HG03457 (cell line): ENCODE results near the gene KRT7.

ENCODE experiments used
- ATAC-seq: cut with Tn5 transposase; IDR thresholded peaks from one replicate; pipeline ENCODE4 v1.9.1; 2021; ENCODE audit warnings: moderate number of reproducible peaks; ENCODE audit not compliant: unreplicated experiment

The KRT7 gene

DNA sequence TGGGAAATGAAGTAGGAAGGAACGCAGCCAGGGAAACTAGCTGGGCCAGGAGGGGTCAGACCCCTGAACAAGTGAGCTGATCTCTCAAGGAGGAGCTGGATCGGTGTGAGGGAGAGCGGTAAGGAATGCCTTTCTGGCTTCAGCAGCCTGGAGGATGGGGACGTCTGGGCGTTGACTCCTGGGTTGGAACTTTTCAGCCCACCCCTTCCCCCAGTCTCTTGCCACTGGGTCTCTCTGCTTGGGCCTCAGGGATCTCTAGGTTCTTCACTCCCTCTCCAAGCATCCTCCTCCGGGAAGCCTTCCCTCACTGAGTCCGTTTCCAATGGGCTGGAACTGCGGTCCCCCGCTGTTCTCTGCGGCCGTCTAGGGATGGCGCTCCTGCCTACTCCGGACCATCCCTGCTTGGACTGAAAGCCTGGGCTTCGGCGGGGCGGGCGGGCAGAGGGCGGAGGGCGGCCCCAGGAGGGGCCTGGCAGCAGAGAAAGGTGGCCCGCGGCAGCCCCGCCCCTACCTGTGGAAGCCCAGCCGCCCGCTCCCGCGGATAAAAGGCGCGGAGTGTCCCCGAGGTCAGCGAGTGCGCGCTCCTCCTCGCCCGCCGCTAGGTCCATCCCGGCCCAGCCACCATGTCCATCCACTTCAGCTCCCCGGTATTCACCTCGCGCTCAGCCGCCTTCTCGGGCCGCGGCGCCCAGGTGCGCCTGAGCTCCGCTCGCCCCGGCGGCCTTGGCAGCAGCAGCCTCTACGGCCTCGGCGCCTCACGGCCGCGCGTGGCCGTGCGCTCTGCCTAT is at the start of gene KRT7:
Gene KRT7 (plus strand): TSS at position 570 of the 788 bp plus-strand sequence. CDS start 54 bp downstream, at position 624.
- no peak for ATAC-seq

DNA sequence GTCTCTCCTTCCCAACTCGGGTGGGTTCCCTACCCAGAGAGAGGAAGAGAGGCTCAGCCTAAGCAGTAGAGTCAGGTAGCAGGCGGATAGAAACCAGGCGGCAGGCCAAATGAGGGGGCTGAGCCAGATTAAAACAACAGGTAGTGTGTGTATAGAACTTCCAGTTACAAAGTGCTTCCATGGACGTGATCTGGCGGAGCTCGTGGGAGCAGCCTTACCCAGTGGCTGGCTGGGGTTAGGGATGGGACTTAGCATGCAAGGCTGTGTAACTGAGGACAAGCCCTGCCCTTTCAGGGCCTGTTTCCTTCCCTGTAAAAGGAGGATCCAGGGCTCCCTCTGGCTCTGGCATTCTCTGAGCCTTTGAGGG is 49.5 kb upstream of the KRT7 start:
- no peak for ATAC-seq

DNA sequence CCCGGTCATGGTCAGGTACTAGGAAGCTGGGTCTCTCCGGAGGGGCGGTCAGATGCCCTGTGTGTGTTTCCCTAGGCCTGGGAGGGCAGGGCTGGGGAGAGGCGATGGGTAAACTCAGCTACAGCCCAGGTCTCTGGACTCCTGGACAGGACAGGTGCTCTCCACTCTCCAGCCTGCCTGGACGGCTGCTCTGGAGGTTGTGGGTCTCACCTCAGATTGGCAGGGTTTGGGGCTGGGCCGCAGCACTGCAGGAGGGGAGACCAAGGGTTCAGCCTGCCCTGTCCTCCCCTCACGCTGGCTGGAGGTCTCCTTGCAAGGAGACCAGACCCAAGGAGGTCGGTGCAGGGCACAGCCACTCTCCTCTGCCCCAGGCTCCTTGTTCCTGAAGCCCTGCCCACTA is 49.1 kb upstream of the KRT7 start:
- ATAC-seq = no peak

DNA sequence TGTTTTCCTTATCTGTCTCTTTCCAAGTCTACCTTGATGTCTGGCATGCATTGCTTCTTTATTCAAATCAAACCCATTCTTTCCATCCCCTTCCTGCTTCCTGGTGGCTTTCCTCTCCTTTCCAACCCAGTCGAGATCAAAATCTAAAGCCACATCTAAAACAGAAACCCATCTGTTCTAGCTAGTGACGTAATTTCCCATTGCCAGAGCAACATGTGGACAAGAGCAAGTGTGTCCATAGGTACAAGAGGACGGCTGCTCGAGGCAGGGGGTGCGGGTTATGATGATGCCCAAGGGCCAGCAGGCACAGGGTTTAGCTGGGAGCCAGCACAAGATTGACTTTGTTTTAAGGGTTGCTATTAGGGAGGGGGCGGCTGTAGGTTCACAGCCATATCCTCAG is 48.2 kb upstream of the KRT7 start:
- no peak for ATAC-seq

DNA sequence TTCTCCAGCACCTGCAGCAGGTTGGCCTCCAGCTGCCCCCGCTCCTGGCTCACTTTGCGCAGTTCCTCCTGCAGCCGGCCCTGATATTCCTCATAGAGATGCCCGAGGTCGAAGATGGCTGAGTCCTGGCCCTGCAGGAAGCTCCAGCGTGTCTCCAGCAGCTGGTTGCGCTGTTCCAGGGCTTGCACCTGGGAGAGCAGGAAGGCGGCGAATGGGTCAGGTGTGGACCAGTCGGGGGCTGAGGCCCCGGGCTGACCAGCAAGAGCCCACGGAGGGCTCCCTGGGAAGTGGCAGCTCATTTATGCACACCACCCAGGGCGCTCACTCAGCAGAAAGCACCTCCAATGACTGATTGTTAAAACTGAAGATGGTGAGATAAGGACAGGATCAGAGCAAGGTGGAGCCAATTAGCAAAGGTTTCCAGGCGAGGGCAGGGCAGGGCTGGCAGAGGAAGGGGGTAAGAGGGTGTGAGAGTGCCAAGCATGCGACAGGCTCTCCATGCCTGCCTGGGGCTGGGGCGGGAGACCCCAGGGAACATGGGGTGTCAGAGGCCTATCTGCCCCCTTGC is 47.6 kb upstream of the KRT7 start:
- ATAC-seq = no peak

DNA sequence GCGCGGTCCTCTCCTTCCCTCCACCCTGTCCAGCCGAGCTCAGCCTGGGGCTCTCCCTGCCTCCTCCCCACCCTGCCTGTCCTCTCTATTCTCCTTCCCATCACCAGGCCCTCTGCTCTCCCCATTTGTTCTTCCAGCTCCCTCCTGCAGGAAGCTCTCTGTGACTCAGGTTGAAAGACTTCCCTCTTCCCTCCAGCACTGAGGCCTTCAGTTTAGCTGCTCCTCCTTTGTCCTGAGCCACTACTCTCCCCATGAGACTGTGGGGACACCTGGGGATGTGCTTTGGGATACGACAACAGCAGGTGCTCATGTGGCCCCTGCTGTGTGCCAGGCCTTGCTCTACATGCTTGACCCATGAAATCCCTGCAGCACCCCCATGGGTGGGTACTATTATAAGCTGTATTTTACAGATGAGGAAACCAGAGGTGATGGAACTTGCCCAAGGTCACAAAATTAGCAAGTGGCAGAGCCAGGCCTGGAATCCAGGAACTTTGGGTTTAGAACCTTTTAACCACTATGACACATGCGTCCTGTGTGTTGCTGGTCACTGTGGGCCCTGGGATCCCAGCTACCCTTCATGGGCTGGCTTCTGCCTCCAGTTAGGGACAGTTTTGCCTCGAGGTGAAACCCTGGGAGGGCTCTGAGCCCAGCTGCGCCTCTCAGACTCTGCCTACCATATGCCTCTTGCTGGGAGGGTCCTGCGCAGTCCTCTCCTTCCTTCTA is 46.8 kb upstream of the KRT7 start:
- no peak for ATAC-seq

DNA sequence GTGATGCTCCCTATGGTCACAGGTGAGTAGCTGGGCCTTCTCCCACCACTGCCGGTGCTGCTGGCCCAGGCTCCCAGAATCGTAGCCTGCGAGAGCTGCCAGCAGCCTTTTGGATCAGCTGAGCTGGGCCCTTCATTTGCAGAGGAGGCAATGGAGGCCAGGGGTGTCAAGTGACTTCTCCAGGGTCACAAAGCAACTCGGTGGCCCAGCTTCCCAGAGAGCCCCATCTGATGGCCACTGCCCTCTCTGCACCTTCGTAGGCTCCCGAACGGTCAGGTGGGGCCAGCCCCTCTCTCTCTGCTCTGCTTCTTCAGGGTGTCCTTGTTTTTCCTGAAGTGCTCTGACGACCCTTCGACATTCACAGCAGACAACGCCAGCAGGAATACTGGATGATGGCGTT is 45.8 kb upstream of the KRT7 start:
- ATAC-seq = no peak

DNA sequence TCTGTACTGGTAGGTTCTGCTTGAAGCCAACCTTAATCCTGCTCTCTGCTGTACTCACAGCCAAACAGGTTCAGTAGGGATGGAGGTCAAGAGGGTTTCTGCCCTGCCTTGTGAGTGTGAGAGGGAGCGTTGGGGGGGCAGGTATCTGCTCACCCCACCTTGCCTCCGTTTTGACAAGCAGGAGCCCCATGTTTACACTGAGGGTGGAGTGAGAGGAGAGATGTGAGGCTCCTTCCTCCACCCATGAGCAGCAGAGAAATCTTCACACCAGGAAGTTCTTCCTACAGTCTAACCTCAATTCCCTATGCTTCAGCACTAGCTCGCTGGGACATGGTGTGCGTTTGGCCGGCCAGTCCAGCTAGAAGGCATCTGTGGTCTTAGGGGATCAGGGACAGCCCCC is 45.4 kb upstream of the KRT7 start:
- ATAC-seq = no peak

DNA sequence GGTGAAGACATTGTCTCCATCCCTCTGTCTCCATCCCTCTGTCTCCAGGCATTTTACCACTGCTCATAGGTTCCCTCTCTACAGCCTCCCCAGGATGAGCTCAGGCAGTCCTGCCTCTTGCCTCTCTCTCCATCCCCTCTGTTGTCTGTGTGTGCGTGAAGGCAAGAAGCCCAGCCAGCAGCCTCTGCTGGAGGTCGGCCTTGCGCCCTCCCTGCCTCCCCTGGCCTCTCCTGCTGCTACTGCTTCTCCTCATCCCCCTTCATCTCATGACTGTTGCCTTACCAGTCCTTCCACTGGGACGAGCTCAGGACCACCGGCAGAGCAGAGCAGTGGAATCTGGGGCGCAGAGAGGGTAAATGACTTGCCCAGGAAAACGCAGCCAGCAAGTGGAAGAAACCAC is 44.4 kb upstream of the KRT7 start:
- ATAC-seq = no peak

DNA sequence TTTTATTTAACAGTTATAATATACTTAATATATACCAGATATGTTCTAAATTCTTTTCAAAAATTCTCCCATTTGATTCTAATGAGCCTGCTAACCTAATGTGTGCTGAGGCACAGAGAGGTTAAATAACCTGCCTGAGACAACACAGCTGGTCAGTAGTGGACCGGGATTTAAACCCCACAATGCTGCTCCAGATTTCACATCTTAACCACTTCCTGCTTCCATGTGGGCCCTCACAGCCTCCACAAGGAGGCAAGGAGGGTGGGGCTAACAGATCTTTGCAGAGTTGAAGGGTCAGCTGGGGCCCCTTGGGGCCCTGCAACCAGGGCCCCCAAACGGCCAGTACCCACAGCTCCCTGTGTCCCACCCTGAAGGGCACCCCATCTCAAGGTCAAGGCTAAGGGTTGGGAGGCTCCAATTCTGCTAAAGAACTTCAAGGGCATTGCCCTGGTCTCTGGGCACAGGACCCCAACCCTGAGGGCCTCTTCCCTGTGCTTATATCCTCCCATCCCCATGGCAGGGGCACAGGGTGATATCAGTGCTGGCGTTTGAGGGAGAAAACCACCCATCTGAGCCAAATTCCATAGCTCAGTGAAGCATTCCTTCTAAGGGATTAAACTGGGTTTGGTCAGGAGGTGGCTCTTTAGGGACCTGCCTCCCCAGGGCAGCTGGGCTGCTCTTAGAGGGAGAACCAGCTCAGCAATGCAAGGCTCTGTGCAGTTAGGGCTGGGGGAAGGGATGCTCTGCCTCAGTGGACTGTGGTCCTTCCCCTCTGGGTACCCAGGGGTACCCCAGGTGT is 43.5 kb upstream of the KRT7 start:
- ATAC-seq = no peak

DNA sequence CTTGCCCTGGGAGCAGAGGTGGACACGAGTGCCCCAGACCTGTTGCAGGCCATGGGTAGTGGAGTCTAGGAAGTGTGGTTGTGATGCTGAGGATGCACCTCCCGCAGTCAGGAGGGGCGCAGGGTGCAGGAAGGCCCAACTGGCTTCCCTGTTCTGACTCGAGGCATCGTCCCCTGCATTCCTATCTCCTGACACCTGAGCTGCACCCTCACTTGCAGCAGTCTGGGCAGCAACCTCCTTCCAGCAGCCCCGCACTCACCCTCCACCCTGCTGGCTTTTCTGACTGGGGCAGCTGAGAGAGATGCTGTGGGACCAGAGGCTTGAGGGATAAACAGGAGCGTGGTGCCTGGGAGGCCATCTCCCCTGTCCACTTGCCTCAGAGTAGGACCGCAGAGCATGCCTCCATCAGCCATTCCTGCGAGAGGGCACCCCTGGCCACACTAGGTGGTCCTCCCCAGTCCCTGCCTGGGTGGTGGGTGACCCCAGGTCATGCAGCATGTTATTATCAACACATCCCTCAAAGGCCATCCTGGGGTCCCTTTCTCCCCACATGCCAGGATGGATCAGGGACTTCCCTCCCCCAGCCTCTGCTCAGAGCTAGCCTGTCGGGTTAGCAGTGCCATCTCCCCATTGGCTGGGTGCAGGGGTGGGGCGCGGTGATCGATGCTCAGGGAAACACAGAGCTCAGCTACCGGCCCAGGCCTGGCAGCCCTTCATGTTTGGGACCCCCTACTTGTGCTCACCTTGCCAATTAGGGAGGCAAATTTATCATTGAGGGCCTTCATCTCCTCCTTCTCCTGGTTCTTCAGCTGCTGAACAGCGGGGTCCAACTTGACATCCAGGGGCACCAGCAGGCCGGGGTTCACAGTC is 41.9 kb upstream of the KRT7 start:
- no peak for ATAC-seq

DNA sequence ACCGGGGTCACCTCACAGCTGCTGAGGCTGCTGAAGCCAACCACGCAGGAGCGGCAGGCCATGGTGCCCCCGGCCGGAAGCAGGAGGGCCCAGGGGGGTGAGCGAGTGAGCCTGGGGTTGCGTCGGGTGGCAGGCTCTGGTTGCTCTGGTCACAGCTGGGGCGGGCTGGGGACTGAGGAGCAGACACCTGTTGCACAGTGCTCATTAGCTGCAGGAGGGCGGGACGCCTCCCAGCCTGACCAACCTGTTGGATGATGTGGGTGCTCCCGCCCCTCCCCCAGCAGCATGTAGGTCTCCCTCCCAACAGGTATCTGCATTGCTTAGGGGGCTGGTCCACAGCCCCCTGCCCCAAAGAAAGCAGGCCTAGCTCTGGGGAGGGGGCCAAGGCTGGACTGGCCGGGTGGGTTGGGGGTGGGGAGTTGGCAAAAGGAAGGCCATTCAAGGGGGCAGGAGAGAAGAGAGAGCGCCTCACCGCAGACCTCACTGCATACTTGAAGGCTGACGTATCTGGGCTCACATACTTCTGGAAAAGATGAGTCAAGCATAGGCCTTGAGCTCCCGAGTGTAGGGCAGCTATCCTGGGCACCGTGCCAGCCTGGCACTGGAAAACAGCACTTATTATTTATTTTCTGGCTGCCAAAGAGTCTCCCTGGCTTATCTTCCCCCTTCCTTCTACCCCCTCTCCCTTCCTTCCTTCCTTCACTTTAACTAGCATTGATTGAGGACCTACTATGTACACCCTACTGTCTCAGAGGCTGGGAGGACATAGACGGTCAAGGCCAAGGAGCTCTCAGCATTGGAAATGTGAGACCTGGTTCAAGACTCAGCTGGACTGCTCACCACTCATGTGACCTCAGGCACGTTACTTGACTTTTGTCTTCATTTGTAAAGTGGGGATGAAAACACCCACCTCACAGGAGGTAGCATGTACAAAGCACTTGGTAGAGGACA is 40.9 kb upstream of the KRT7 start, which contains the start of gene KRT80:
Gene KRT80 (minus strand): TSS at position 174 of the 951 bp plus-strand sequence. CDS start 112 bp downstream, at position 62.
- no peak for ATAC-seq

DNA sequence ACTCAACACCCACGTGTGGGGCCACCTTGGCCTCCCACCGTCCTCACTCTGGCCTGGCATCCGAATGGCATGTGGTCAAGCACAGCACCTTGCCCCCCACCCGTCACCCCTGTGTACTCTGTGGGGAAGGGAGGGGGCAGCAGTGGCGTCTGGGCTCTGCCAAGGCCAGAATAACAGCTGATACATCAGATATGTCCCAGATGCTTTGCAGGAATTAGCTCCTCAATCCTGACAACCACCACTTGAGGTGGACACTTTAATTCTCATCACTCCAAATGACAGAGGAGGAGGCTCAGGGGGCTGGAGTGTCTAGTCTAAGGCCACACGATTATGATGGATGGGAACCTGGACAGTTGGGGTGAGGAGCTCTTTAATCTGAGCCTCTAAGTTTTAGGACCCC is 39.5 kb upstream of the KRT7 start:
- ATAC-seq = no peak

DNA sequence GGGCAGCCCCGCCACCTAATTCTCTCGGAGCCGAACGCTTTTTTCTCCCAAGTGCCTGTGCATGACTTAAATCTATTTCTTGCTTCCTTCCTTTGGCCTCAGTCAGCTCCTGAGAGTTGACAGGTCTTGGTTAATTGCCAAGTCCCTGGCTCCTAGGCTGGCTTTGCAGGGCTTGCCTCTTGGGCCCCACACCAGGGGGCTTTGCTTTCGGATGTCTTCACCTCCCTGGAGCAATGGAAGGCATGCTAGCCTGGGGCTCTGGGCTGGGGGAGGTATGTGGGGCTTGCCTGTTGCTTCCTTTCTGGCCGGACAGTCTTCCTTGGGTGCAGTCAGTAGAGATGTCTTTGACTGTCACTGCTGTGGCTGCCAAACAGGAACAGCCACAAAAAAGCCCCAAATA is 39.1 kb upstream of the KRT7 start:
- no peak for ATAC-seq

DNA sequence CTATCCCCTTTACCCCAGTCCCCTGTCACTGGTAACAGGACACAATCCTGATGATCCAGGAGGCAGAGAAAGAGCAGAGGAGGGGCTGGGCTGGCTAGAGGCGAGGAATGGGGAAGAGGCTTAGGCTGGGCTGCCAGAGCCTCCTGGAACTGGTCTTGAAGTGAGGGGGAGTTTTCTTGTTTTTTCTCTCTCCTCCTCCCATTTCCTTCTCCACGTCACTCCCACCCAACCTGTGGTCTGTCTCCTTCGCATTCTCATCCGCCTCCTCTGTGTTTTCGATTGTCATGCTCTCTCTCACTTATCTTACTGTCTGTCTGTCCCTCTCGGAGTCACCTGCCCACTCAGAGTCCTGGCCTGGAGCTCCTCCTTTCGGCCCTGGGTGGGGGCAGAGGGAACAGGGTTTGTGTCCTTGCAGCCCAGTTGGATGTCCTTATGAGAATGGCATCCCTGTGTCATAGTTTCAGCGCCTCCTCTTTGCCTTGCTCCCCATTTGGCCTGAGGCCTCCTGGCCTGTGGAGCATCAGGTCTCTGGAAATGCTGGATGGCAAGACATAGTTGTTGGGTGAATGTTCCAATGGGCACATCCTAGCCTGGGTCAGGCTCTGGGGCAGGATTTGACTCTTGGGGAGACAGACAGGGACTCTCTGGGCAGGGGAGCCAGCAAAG is 37.8 kb upstream of the KRT7 start:
- ATAC-seq = no peak

DNA sequence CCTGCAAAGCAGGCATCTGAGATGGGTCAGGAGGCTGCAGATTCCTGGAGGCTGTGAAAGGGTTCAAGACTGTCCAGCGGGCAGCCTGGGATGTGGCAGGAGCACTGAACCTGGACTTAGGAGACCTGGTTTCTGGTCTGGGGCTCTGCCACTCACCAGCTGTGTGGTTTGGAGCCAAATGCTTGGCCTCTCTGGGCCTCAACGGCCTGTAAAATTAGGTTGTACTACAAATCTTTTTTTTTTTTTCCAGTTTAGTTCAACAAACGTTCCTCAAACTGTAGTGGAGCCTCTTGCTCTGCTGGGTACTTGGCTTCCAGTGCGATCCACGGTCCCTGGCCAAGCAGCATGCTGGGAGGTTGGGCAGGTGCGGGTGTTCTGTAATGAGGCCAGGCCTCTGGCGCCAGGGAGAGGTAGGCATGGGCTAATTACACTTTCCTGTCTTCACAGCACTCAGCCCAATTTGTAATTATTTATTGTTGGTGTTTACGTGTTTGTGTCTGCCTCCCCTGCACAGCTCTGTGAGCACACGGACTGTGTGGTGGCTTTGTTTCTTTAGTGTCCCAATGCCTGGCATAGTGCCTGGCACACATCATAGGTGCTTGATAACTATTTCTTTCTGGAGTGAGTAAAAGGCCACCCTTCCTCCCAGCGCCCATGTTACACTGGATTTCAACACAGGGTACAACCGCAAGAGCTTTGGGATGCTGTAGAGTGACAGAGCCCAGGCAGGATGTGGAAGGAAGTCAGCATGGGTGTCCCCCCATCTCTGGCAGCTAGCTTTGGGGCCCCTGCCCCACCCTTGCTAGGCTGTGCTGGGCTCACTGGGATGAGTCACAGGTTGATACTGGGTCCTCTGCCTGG is 35.4 kb upstream of the KRT7 start:
- no peak for ATAC-seq

DNA sequence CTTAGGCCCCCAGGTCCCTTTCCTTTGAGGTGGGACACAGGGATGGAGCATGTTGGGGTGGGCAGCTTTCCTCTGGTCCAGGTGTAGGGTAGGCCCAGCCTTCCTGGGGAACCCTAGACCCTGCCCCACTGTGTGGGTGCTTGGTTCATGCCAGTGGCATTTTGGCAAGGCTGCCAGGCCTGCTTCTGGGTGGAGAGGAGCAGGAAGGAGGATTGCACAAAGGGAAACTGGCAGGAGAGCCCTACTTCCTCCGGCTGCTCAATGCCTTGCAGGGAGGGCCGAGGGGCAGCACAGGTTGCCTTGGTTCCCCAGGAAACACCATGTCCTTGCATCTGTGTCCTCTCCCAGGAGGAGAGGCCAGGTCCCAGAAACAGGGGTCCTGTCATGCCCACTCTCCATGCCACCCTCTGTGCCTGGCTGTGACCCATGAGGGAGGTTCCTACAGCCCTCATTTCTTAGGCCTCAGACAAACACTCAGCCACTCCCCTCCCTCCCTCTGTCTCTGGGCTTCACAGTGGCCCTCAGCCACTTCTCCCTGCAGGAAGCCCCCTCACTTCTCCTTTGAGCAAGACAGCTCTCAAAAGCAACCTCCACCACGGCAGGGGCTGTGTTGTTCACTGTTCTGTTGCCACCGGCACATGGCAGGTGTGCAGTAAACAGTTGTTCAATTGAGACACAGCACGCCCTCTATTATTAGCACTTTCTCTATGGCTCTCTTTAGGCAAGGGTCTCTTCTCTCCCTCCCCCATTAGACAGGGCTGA is 34.4 kb upstream of the KRT7 start:
- ATAC-seq = no peak
